ENCODE results near the gene C1QTNF2.

- TF ChIP-seq CTCF (IDR thresholded peaks at IDR 0.05) (no peak), POLR2A (IDR thresholded peaks at IDR 0.05) (no peak)
Measured at GRCh38 chr5:160378330-160378729, 7.9 kb upstream of the C1QTNF2 start.
